Esophagus mucosa (tissue), 1 donor: ENCODE results near the gene KCNQ1. TPM values are rescaled to one million over a fixed set of nuclear protein-coding genes. Genes with fewer than 3 reads are reported as not detected.

Source experiments
- ATAC-seq: fragments of 200-7000 bp; cut with Tn5 transposase; one replicate; pipeline ENCODE4 v1.9.1; 2020
- total RNA-seq: library from RNA; stranded (reverse); gene quantifications from one replicate; pipeline ENCODE4 v1.2.4, GENCODE V29; 2023
- donor health status: DM: yes; HTN: yes; CAD: no.

The KCNQ1 gene
- total RNA-seq, 1 donor from 2014 or later, result 1.6 TPM

DNA sequence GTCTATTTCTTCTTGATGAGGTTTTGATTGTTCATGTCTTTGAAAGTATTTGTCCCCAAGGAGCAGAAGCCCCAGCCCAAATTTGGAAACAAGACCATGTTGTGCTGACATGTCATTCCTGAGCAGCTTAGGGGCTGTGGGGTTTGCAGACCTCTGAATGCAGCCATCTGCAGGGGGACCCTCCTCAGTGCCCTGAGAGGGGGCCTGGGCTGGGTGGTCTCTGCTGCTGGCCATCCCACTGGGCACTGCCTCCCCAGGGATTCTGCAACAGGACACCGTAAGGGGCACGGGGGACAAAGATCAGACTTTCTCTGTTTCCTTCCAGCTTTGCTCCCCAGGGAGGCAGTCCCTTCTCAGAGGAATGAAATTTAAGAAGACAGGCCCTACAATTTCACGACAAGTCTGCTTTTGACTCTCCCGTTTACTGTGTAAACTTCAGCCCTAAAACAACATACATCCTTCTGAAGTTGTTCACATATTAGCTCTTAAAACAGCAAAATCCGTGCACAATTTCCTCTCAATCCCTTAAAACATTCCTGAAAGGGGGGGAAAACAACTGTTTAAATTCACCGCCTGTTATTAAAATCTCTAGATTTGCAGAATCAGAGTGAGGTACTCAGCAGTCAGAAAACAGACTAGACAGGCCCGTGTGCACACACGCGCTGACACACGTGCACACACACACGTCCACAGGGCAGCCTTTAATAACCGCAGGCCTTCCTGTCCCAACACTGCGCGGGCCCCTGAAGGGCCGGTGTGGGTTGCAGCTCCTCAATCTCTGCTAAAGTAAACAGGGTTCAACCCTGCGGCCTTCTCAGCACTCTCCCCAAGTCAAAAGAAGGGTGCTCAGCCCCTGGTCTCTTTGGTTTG lies 109.8 kb downstream of the KCNQ1 start:
- no peak for ATAC-seq

DNA sequence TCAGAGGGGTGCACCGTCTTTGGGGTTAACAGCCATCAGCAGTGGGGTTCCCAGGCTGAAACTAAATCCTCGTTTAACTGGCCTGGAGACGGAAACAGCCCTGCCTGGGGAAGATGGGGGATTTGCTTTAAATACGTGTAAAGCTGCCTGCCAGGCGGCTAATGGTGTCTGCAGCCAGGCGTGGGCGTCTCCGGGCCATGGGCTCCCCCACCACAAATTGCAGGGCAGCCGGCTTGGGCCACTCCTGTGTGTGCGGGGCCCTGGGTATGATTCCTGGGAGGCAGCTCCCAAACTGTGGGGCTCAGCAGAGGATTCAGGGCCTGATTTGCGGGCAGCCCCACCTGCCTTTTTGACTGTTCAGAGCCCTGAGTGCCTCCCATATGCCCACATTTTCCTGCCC lies 110.5 kb downstream of the KCNQ1 start:
- no peak for ATAC-seq

DNA sequence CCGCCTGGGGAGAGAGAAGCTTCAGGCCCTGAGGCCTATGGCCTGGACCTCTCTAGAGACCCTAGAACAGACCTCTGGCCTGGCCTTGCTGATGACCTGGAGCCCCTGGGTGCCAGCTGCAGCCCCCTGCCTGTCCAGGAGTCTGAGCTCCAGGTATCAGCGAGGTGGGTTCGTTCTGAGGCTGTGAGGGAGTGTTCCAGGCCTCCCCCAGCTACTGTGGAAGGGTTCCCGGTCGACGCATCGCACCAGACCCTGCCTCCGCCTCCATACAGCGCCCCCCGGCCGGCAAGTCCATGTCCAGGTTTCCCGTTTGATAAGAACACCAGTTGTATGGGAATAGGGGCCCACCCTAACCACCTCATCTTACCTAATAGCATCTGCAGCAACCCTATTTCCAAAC lies 111.1 kb downstream of the KCNQ1 start:
- ATAC-seq, result no peak

DNA sequence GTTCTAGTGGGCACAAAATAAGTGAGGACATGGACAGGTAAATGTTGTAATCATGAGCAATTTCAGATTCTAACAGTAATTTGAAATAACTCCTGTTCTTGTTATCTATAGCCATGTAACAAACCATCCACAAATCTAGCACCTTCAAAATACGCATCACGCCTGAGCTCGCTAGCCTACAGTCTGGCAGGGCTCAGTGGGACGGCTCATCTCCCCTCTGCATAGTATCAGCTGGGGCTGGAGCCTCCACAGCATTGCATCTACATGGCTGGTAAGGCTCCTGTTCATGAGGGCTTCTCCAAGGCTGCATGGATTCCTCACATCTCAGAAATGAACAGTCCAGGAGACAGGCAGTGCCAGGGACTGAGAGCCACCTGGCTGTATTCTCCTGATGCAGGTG lies 112.6 kb downstream of the KCNQ1 start:
- ATAC-seq, result no peak

DNA sequence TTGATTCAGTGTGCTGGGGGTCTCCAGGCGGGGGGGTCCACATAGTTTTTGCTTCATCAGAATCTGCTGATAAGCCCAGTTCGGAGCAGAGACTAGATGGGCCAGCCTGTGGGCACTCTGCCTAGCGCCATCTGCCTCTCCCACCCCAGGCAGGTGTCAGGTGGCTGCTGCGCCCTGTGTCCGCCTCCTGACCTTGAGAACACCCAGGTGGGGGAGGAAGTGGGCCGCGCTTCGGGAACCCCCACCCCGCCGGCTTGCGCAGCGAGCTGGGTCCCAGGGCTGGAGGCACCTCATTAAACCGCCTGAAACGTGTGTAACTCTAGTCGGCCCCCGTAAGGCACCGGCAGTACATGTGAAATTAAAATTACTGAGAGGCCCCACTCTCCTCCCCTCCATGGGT lies 113.6 kb downstream of the KCNQ1 start:
- no peak for ATAC-seq

DNA sequence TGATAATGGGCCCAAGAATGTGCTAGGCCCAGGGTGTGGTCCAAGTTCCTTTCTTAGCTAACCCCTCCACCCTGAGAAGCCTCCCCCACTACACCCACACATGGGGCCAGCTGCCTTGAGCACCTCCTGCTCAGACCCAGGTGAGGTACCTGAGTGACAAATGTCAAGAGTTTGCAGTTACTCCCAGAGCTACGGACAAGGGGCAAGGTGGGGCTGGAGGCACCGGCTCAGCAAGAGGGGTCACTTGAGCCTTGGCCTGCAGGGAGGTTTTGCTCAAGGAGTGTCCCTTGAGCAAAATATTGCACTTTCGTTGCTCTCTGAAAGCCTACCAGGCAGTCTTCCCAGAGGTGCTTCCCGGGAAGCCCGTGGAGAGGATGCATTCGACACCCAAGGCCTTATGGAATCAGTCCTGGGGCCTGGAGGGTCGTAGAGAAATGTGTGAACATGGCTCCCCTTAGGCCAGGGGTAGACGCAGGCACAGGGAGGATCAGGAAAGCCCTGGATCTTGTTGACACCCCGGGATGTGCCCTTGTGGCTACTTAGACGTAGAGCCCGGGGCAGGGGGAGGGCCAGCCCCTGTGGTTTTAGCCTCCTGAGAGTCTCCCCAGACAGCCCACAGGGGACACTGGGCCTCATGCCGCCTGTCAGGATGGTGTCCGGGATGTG lies 114.2 kb downstream of the KCNQ1 start:
- no peak for ATAC-seq

DNA sequence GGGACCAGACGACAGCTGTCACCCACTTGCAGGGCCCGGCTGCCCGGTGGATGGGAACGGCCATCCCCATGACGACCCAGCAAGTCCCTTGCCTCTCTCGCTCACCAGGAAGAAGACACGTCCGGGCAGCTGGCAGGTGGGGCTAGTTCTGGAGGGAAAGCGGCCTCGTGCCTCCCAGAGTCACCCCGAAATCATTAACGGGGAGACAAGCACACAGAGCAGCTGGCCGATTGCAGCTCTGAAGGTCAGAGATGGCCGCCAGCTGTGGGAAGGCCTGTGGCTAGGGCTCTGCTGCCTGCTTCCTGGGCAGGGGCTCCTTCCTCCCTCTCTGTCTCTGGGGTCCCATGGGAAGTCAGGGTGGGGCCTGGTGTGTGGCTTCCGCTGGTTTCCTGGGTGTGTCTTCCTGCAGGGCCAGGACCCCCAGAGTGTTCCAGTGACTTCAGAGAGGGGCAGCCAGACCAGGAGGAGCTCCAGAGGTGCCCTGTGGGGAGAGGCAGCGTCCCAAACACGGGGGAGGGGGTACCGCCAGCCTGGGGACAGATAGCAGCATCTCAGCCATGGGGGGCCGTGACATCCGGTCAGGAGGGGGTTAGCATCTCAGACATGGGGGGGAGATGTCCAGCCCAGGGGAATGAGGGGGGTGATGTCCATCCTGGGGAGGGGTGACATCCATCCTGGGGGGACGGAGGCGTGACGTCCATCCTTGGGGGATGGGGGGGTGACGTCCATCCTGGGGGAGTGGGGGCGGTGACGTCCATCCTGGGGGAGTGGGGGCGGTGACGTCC lies 114.9 kb downstream of the KCNQ1 start:
- no peak for ATAC-seq

DNA sequence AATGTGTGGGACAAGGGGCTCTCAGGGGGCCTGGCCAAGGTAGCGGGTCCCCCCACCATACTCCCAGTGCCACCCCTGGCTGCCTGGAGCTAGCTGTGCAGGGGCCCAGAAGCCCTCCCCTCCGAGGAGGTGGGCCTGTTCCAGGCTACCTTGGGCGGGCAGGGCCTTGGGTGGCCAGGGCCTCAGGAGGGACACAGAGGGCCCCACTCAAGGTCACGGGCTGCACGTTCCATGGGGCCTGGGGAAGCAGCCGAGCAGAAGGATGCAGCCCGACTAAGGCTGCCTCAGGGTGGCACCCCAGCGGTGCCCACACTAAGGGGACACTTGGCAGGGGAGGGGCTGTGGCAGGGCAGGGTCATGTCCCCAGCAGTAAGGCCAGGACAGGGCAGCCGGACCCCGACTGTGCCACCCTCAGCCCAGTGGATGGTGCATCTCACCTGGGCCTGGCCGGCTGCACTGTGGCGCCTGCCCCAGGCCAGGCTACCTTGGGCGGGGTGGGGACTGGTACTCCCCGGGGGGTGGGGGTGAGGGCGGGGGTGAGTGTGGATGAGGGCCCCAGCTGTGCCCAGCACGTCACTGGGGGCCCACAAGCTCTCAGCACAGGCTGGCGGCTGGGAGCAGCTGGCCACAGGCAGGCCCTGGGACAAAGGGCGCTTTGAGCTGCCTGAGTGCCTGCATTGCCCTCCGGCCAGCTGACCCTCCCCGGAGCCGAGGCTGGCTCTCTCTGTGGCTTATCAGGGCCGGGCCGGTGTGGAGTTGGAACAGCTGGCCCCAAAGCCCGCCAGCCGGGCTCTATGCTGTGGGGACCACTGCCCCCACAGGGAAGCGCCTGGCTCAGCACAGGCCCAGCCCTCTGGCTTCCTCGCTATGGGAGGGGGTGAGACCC lies 117.1 kb downstream of the KCNQ1 start:
- ATAC-seq, result no peak

DNA sequence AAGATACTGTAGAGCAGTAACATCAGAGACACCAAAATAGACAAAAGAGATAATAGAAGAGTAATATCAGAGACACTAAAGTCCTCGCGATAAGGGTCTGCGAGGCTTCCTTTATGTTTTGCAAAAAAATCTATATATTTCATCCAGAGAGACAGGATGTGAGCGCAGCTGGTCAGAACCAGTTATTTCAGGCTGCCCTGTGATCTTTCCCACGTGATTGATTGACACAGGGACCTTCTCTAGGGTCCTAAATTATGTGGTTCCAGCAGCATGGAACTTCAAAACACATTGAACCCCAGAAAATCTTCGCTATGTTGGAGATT lies 118.0 kb downstream of the KCNQ1 start:
- ATAC-seq, result no peak

DNA sequence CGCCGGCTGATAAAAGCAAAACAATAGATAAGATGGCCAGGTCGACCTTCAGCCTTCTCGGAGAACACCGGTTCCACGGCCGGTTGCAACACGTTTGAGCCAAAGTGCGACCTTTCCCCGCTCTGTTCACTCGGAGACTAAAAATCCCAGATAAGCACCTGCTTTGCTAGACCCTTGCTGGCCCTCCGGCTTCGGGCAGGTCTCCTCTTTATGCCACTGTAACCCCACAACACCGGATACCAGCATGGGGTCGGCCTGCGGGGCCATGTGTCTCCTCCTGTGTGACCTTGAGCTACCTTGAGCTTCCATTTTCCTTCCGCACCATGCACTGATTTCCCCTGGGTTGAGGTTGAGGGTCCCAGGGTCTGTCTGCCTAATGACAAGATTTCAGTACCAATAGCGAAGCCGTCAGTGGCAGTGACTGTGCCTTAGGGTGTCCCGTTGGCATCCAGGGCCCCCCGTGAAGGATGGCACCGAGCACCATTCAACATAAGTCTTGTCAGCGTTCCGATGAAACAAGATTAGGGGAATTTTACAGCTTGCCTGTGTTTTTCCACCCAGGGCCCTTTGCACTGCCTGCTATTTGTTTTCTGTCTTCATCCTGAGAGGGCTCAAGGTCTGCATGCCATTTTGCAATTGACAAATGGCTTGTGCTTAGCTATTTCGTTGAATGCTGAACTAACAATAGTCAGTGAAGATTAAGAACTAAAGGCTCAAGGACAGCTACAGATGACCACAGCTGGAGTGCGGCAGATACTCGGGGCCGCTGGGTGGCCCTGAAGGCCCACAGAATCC lies 118.6 kb downstream of the KCNQ1 start:
- ATAC-seq, result no peak

DNA sequence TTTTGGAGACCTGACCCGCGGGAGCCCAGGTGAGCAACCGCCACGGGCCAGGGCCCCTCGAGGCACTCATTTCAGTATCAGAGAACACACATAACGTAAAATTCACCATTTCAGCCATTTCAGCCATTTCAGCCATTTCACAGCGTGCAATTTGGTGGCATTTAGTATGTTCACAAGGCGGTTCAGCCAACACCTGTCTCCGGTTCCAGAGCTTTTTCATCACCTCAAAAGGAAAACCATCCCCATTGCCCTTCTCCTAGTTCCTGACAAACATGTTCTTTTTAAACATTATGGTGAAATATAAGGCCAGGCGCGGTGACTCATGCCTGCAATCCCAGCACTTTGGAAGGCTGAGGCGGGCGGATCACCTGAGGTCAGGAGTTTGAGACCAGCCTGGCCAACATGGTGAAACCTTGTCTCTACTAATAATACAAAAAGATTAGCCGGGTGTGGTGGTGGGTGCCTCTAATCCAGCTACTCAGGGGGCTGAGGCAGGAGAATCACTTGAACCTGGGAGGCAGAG lies 119.3 kb downstream of the KCNQ1 start:
- no peak for ATAC-seq

DNA sequence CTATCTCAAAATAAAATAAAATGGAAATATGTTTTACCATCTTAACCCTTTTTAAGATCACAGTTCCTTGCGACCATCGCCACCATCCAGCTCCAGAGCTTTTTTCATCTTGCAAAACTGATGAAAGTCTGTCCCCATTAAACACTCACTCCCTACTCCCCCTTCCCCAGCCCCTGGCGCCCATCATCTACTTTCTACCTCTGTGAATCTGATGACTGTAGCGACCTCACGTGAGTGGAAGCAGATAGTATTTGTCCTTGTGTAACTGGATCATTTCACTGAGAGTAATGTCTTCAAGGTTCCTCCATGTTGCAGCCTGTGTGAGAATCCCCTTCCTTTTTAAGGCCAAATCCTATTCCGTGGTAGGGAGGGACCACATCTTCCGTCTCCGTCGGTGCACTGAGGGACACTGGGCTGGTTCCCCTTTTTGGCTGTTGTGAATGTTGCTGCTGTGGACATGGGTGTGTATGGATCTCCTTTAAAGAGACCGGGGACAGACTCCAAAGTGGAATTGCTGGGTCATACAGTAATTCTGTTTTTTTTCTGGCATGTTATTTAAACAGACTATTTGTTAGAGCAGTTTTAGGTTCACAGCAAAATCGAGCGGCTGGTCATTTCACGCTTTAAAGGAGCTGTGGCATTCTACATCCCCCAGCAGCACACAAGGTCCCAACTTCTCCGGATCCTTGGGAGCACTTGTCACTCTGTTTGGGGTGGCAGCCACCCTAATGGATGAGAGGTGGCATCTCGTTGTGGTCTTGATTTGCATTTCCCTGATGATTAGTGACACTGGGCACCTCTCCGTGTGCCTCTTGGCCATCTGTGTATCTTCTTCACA lies 120.0 kb downstream of the KCNQ1 start:
- no peak for ATAC-seq

DNA sequence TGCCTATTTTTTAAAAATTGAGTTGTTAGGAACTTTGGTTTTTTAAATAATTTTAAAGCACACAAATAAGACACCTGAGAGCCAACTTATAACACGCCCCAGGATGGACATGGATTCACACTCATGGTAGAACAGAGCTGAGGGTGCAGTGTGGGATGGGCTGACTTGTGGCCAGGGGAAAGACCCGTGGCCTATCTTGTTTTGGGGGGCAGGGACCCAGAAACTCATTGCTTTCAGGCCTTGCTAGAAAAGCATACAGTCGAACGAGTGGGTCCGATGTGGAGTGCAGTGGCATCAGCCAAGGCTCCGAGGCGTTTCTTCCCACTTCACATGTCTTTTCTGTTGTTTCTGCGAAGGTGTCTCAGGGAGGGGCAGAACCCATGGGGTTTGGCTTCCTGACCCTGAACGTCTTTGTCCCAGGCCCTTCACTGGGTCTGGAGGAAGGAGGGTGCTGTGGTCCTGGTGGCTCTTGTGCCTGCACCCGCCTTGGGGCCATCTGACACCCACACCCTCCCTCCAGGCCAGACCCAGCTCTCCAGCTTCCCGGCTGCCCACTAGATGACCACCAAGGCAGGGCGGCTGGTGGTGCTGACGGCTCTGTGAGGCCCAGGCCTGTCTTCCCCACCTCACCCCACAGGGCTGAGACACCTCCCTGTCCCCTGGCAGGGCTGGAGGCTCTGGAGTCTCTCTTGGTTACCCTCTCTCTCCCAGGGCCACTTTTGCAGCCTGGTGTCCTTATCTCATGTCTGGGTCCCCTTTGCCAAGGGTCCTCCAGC lies 120.8 kb downstream of the KCNQ1 start:
- ATAC-seq, result no peak

DNA sequence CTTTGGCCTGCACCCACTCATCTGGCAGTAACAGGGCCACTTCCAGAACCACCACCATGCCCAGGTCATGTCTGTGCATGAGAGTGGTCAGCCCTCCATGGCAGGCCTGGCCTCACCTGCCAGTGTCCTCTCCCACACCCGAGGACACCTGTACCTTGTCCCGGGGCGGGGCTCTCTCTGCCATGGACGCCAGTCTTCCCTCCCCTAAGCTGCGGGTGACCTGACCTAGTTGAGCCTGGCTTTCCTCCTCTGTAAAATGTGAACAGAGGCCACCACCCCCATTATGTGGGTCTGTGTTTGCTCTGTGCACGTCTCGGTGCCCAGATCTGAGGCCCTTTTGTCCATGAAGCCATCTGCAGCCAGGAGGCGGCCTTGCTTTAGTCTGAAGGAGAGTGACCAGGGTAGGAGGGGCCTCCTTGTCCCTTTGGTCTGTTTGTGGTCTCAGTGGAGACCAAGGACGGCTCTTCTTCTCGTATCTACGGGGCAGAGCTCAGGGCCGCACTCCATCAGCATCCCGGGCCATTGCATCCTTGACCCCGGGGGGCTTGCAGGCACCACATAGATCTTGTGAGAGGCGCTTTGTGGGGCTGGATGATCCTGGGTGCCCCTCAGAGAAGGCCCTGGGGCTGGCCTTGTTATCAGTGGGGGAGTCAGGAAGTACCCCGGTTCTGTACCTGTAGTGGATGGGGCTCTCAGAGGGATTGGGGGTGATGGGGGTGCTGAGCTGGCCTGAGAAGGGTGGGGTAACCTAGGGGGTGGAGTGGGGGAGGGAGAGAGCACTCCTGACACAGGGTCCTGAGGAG lies 121.6 kb downstream of the KCNQ1 start:
- no peak for ATAC-seq

DNA sequence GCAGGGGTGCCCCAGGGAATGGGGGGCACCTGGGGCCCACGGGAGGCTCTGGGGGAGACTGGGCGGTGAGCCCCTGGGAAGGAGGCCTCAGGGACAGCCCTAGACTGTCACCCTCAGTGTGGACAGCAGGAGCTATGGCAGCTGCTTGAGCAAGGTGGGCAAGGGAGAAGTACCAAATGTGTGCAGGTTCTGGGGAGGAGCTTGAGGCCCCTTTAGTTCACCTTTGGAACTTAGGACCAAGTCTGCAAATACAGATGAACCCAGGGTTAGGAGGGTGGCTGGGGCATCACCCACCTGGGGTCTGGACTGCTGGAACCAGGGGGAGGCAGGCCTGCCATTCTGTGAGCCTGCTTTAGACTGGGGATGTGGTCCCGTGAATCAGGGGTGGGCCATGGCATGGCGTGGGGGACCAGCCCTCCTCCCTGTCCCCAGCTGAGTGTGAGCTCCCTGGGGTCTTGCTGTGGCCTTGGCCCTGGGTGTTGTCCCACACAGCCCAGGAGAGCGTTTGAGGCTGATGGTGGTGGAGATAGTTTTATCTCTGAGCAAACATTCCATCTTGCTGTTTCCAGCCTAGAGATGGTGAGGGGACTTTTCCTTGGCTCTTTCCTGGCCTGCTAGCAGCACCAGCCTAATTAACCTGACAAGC lies 122.3 kb downstream of the KCNQ1 start:
- no peak for ATAC-seq

DNA sequence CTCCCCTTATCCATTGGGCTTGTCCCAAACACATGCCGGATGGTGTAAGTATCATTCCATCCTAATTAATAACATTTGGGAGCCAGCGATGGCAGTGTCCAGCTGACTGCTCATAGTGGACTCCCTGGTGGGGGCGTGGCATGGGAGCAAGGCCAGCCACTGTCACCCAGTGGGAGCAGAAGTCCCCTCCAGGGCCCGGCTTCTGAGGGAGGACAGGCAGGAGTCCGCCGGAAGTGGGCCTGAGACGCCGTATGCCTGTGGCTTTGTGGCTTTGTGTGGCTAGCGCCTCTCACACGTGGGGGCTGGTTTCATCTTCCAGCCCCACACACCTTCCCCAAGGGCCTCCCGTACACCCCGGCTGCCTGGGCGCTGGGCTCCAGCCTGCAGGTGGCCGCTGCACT lies 124.5 kb downstream of the KCNQ1 start:
- ATAC-seq, result no peak

DNA sequence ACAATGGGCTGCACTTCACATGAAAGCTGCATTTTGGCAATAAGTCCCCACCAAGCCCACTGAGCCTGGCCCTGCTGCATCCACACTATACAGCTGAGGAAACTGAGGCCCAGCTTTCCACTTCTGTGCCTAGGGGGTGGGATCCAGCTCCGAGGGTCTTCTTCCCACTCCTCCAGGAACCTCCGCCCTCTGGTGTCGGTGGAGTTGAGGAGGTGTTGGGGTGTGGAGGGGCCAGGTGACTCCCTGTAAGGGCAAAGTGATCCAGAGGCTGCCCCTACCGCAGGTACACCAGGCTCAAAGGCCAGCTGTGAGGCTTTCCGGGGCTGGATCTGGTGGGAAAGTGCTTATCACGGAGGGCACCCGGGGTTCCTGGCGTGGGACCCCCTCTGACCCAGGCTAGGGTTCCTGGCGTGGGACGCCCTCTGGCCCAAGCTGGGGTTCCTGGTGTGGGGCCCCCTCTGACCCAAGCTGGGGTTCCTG lies 125.0 kb downstream of the KCNQ1 start:
- no peak for ATAC-seq

DNA sequence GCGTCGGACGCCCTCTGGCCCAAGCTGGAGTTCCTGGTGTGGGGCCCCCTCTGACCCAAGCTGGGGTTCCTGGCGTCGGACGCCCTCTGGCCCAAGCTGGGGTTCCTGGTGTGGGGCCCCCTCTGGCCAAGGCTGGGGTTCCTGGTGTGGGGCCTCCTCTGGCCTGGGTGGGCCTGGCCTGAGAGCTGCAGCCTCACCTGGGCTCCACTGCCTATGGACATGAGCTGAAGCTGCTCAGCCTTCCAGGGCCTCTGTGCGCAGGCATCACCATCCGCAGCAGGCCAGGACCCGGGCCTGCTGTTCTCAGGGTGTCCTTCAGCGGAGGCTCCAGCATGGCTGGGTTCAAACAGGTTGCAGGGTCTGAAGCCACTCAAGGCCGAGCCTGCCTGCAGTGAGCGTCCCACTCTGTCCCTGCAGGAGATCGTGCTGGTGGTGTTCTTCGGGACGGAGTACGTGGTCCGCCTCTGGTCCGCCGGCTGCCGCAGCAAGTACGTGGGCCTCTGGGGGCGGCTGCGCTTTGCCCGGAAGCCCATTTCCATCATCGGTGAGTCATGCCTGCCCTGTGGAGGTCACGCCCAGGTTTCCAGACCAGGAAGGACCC lies 125.5 kb downstream of the KCNQ1 start:
- ATAC-seq, result no peak
